HPDE6-E6E7 (cell line): ENCODE data around the gene SIRT1.
"Not testable (repeated sequence)": the region's sequence is repeated elsewhere in the genome, so short reads cannot be mapped to it uniquely, and the experiment has no call there.

Source experiments
- DNase-seq: peaks from one replicate; pipeline ENCODE4 v3.0.0; 2011; ENCODE audit warnings: missing footprints; ENCODE audit errors: extremely low spot score

SIRT1 gene

GRCh38 chr10:67959839-67960476, 75.5 kb downstream of the SIRT1 start:
- DNase-seq: no peak

GRCh38 chr10:67965456-67965855, 81.0 kb downstream of the SIRT1 start:
- no peak for DNase-seq

GRCh38 chr10:67966035-67966434, 81.6 kb downstream of the SIRT1 start:
- DNase-seq: not testable (repeated sequence)
